Effector memory CD4-positive, alpha-beta T cell (primary cell): ENCODE results near the gene MVD.

Source experiments
- DNase-seq, 3 donors: peaks; one replicate each; pipeline ENCODE4 v3.0.0-alpha.2; 2020
- H3K27ac ChIP-seq: 2 replicates; pipeline ENCODE4 v1.7.0; 2013; ENCODE audit warnings: mild to moderate bottlenecking, low read length, moderate library complexity; ENCODE audit not compliant: insufficient read depth, poor library complexity, severe bottlenecking
- H3K27me3 ChIP-seq: replicated peaks from 2 replicates; pipeline ENCODE4 v1.7.0; 2013; ENCODE audit warnings: mild to moderate bottlenecking, low read length; ENCODE audit not compliant: insufficient read depth, control insufficient read depth, poor library complexity, severe bottlenecking
- H3K36me3 ChIP-seq: 2 replicates; pipeline ENCODE4 v1.7.0; 2013; ENCODE audit warnings: mild to moderate bottlenecking, low read length, moderate library complexity; ENCODE audit not compliant: control insufficient read depth, insufficient read depth
- H3K4me1 ChIP-seq: 2 replicates; pipeline ENCODE4 v1.7.0; 2013; ENCODE audit warnings: low read length, mild to moderate bottlenecking; ENCODE audit not compliant: control insufficient read depth, insufficient read depth, poor library complexity, severe bottlenecking
- H3K4me3 ChIP-seq: 2 replicates; pipeline ENCODE4 v1.7.0; 2013; ENCODE audit warnings: low read length, low read depth, mild to moderate bottlenecking; ENCODE audit not compliant: insufficient read depth, poor library complexity, severe bottlenecking
- H3K9me3 ChIP-seq: 2 replicates; pipeline ENCODE4 v1.7.0; 2013; ENCODE audit warnings: mild to moderate bottlenecking, low read length, moderate library complexity; ENCODE audit not compliant: control insufficient read depth

The MVD gene

DNA sequence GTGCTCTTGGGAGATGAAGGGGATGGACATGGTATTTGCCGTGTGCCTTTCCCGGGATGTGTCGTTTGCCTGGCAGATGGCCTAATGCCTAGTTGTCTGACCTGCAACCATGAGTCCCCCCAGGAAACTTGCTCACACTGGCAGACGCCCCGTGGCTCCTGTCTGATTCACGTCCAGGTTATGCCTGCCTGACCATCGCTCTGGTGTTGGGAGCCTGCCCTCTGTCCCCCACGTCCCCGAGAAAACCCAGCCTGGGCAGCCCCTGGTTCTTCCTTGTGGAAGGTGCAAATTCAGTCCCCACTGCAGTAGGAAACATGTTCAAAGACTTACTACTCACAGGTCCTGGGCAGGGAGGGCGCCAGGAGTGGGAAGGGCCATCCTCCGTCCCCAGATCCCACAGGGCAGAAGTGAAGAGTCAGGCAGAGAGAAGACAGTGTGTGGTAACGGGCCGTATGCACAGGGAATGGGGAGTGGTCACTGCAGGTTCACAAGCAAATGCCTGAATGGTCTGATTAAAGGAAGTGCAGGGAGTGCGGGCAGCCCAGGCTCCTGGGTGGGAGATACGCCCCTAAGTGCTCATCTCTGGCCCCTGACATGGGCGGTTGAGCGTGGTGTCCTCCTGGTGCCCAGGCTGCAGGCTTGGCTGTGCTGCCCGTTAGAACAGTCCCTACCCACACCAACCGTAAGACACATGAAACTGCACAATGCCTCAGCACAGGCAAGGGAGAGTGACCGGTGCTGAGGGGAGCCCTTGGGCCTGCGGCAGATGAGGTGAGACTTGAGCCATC, 27.6 kb upstream of the MVD start:
- Histone ChIP-seq H3K4me3 (no peak overlapping the region), H3K9me3 (no peaks in the 10 kb centered on the region), H3K27me3 (no peaks in the 10 kb centered on the region), H3K4me1 (peaks cover 56% of the 10 kb centered on the region), H3K27ac (no peak overlapping the region), H3K36me3 (peaks cover 5% of the 10 kb centered on the region)
- no peak for DNase-seq

DNA sequence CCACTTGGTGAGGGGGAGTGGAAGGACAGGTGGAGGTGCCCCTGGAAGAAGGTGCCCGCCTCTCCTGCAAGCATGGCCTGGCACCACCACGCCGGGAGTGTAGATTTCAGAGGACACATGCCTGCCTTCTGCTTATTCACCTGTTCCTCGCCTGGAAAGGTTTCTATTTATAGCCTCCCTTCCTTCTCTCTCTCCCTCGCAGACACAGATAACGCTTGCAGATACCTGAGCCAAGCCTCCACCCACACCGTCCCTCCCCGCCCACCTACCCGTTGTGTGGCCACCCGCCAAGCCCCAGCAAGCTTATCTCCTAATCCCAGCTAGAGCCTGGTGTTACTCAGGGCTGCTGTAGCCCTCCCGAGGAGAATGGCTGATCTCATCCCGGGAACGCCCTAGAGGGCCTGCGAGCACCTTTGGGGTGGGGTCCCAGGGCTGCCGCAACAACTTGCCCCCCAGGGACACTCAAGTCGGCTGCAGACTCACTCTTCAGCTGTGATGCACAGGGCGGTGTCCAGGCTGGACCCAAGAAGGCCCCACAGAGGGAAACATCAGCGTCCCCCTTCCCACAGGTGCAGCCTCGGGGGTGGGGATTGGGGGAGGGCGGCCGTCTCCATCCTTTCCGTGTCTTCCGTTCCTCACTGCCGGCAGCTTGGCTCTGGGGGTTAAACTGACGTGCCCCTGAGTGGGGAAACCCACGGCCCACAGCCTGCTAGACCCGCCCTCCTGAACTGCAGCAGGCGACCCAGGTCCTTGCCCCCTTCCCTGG, 25.3 kb upstream of the MVD start:
- no peaks in the 10 kb centered on the region for H3K27me3 ChIP-seq
- no peak overlapping the region for H3K27ac ChIP-seq
- no peak overlapping the region for H3K4me3 ChIP-seq
- H3K36me3 ChIP-seq = peaks cover 4% of the 10 kb centered on the region
- peaks cover 52% of the 10 kb centered on the region for H3K4me1 ChIP-seq
- no peaks in the 10 kb centered on the region for H3K9me3 ChIP-seq
- DNase-seq = no peak

DNA sequence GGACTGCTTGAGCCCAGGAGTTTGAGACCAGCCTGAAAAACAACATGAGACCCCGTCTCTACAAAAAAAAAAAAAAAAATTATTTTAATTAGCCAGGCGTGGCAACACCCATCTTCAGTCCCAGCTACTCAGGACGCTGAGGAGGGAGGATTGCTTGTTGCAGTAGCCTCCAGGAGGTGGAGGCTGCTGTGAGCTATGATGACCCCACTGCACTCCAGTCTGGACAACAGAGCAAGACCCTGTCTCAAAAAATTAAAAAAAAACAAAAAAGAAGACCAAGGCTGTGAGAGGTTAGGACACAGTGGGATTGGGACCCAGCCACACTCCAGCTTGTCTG, 24.8 kb upstream of the MVD start:
- Histone ChIP-seq H3K27ac (no peak overlapping the region), H3K9me3 (no peaks in the 10 kb centered on the region), H3K27me3 (no peaks in the 10 kb centered on the region), H3K4me3 (no peak overlapping the region), H3K4me1 (peaks cover 46% of the 10 kb centered on the region), H3K36me3 (peaks cover 4% of the 10 kb centered on the region)
- DNase-seq = no peak

DNA sequence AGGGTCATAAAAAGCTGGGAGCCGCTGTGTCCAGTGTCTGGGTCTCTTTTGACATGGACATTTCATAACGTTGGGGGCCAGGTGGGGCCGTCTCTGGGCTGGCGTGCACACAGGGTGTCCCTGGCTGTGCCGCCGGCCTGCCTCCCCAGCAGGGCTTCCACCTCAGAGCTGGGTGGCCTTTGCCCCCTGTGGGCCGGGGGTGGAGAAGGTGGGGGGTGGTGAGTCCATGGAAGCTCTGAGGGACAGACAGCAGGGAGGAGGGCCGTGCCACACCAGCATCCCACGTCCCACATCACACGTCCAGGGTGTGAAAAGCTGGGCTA, 24.3 kb upstream of the MVD start:
- no peak overlapping the region for H3K27ac ChIP-seq
- peaks cover 45% of the 10 kb centered on the region for H3K4me1 ChIP-seq
- no peak for DNase-seq
- no peaks in the 10 kb centered on the region for H3K27me3 ChIP-seq
- no peak overlapping the region for H3K4me3 ChIP-seq
- H3K36me3 ChIP-seq = peaks cover 4% of the 10 kb centered on the region
- H3K9me3 ChIP-seq = no peaks in the 10 kb centered on the region

DNA sequence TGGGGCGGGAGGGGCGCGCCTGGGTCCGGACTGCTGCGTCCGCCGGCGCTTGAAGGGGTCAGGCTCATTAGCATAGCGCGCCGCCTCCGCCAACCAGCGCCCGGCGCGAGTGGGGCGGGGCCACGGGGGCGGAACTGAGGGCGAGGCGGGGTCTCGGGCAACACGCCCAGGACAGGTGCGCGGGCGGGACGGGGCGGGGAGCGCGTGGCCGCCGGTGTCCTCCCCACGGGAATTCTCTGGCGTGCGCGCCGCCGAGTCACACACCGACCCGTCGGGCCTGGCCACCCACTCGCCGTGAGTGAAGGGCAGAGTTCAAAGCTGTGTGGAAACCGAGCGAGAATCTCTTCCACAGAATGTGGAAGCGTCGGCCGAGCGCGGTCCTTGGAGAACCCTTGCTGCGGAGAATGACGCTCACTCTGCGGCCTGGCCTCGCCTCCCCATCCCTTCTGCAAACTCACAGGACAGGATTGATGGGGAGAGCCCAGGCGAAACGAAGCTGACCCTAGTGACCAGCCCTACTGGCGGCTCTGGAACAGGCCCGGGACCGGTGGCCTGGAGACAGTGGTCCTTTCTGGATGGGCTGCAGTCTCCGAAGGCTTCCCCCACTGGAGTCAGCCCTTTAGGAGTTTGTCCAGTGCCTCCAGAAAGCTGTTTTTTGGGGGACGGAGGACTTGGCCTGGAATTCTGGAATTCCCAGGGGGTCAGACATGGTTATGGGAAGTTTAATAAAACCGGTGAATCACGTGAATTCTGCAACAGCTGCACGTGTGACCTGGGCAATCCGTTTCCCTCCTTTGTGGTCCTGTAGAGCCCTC, 23.8 kb upstream of the MVD start, which contains the start of gene SNAI3:
TSS of gene SNAI3 (minus strand) at position 69 of the 815 bp plus-strand sequence. CDS start 101 bp downstream, outside the sequence.
- peaks cover 4% of the 10 kb centered on the region for H3K36me3 ChIP-seq
- peaks cover 45% of the 10 kb centered on the region for H3K4me1 ChIP-seq
- peak within 1 kb of the TSS; percentile 72 for H3K27ac ChIP-seq
- DNase-seq = peak; percentile 79 to 85 (median 80)
- peak within 1 kb of the TSS; percentile 88 for H3K4me3 ChIP-seq
- no peaks in the 10 kb centered on the region for H3K27me3 ChIP-seq
- H3K9me3 ChIP-seq = no peaks in the 10 kb centered on the region

DNA sequence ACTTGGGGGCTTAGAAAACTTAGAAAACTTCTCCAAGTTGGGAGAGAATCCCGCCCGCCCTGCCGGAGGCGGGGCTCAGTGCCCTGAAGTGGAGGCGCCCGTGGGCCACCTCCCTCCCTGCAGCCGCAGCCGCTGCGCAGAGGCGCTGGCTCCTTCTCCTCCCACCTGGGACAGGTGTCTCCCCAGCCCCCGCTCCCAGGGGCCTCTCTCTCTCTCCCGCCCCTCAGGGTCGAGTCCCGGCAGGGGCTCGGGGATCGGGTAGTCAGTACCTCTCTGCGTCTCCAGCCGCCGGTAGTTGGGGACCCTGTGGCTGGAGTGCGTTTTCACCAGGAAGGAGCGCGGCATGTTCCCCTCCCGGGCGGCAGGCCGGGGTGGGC, 23.2 kb upstream of the MVD start:
- H3K27me3 ChIP-seq = no peaks in the 10 kb centered on the region
- DNase-seq = peak in 2 of 3 donors; percentile 29 to 48
- peaks cover 44% of the 10 kb centered on the region for H3K4me1 ChIP-seq
- peaks cover 5% of the 10 kb centered on the region for H3K36me3 ChIP-seq
- peak overlapping the region; percentile 72 for H3K27ac ChIP-seq
- H3K9me3 ChIP-seq = no peaks in the 10 kb centered on the region
- peak overlapping the region; percentile 88 for H3K4me3 ChIP-seq

DNA sequence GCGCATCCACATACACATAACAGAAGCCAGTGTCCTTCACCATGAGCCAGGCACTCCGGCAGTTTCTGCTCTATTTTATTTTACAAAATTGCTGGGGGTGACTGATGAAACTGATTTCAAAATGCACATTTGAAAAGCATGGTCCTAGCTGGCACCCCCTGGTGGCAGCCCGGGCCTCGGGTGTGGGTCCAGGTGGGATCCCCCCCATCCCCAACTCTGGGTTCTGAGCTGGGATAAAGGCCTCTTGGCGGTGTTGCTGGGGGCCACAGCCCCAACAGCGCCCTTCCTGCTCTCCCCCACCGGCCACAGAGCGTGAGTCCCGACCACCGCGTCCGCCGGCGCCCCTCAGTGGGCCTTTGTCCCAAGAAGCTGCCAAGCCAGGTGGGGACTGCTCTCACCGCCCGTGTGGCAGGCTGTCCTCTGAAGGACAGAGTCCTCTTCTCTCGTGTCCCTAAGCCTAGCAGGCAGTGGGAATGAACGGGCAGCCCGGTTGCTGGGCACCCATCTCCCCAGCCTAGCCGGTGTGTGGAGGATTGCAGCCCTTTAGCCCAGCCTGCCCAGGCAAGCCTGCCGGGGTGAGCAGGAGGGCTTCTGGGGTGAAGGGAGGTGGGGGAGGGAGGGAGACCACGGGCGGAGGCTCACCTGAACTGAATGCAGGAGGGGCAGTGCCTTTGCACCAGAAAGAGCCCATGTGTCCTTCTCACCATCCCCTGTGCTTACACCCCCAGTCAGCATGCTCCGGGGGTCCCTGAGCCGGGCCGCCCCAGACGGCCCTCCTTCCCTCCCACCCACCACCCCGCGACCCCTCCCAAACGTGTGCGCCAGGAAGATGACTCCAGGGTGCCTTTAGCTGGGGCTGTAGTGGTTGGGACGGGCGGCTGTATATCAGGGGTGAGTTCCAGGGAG, 22.5 kb upstream of the MVD start:
- H3K4me1 ChIP-seq = peaks cover 44% of the 10 kb centered on the region
- H3K27ac ChIP-seq = peak overlapping the region; percentile 72
- H3K27me3 ChIP-seq = no peaks in the 10 kb centered on the region
- no peaks in the 10 kb centered on the region for H3K9me3 ChIP-seq
- peak overlapping the region; percentile 88 for H3K4me3 ChIP-seq
- DNase-seq = peak in 1 of 3 donors; percentile 39
- peaks cover 11% of the 10 kb centered on the region for H3K36me3 ChIP-seq

DNA sequence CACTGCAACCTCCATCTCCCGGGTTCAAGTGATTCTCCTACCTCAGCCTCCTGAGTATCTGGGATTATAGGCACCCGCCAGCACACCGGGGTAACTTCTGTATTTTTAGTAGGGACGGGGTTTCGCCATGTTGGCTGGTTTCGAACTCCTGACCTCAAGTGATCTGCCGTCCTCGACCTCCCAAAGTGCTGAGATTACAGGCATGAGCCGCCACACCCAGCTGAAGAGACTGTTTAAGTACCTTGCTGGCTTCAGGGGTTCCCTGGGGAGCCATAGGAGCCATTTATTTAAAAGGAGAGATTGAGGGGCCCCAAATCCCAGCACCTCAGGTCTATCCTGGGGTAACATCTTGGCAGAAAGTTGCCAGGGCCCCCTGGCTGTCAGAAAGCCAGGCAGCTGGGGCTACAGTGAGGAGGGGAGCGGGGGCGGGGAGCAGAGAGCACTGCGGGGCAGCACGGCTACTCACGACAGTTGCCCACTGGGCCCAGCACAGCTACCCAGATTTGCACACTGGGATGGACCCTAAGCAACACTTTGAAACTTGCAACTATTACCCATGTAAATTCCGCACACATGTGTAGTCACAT, 21.8 kb upstream of the MVD start:
- peaks cover 43% of the 10 kb centered on the region for H3K4me1 ChIP-seq

More for the DNA sequence above, 21.8 kb upstream of the MVD start:
- Histone ChIP-seq H3K36me3 (peaks cover 12% of the 10 kb centered on the region), H3K27me3 (no peaks in the 10 kb centered on the region), H3K9me3 (no peaks in the 10 kb centered on the region), H3K4me3 (no peak overlapping the region), H3K27ac (peak overlapping the region; percentile 72)
- DNase-seq = no peak
